Lower leg skin (tissue), 3 donors: Measurements from ENCODE around the gene LRRC8B.

Experiments
- POLR2A ChIP-seq, 2 donors: fragments of 450-650 bp; IDR thresholded peaks; one replicate each; pipeline ENCODE4 v1.6.1; 2016 to 2017; ENCODE audit warnings: antibody characterized with exemption in 2 of 2, mild to moderate bottlenecking in 1 of 2, moderate library complexity in 1 of 2
- TF ChIP-seq, protein P1 (sequence below), 3 donors: fragments of 450-650 bp; IDR thresholded peaks; one replicate each; pipeline ENCODE4 v1.5.1; 2016; ENCODE audit warnings: antibody characterized with exemption in 3 of 3, mild to moderate bottlenecking in 3 of 3, moderate library complexity in 2 of 3

GRCh38 chr1:89610457-89611011, 85.9 kb downstream of the LRRC8B start:
- TF ChIP-seq, protein P1, sequence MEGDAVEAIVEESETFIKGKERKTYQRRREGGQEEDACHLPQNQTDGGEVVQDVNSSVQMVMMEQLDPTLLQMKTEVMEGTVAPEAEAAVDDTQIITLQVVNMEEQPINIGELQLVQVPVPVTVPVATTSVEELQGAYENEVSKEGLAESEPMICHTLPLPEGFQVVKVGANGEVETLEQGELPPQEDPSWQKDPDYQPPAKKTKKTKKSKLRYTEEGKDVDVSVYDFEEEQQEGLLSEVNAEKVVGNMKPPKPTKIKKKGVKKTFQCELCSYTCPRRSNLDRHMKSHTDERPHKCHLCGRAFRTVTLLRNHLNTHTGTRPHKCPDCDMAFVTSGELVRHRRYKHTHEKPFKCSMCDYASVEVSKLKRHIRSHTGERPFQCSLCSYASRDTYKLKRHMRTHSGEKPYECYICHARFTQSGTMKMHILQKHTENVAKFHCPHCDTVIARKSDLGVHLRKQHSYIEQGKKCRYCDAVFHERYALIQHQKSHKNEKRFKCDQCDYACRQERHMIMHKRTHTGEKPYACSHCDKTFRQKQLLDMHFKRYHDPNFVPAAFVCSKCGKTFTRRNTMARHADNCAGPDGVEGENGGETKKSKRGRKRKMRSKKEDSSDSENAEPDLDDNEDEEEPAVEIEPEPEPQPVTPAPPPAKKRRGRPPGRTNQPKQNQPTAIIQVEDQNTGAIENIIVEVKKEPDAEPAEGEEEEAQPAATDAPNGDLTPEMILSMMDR (IDR thresholded peaks at IDR 0.05), result no peak
- TF ChIP-seq POLR2A (IDR thresholded peaks at IDR 0.05), result no peak
